HG03558 (cell line): ENCODE measurements around the gene PRR4.

Experiments used
- ATAC-seq: cut with Tn5 transposase; IDR thresholded peaks from one replicate; pipeline ENCODE4 v1.9.1; 2021; ENCODE audit warnings: moderate number of reproducible peaks; ENCODE audit not compliant: unreplicated experiment; ENCODE audit errors: extremely low read depth

PRR4 gene

GRCh38 chr12:10807186-10807585, 42.1 kb downstream of the PRR4 start, which contains the start of gene TAS2R8:
Gene TAS2R8, minus strand, starts transcription at chr12:10807286. Its CDS starts 306 bp downstream, at chr12:10806980.
- no peak for ATAC-seq

GRCh38 chr12:10802587-10802986, 46.7 kb downstream of the PRR4 start, which contains the start of gene TAS2R7:
Gene TAS2R7, minus strand, starts transcription at chr12:10802627. Its CDS starts 57 bp downstream, at chr12:10802570.
- ATAC-seq = no peak

- ATAC-seq = no peak
These were observed 47.5 kb downstream of the PRR4 start for GRCh38 chr12:10801741-10802140.
